HG02970 (cell line): ENCODE measurements around the gene RGS16.
A peak's percentile ranks its signal among the peaks of the same experiment; 100 is the strongest.

Source experiments
- ATAC-seq: cut with Tn5 transposase; IDR thresholded peaks from one replicate; pipeline ENCODE4 v1.9.1; 2021; ENCODE audit warnings: mild to moderate bottlenecking, moderate library complexity, moderate number of reproducible peaks; ENCODE audit not compliant: unreplicated experiment, low FRiP score

Gene RGS16

DNA sequence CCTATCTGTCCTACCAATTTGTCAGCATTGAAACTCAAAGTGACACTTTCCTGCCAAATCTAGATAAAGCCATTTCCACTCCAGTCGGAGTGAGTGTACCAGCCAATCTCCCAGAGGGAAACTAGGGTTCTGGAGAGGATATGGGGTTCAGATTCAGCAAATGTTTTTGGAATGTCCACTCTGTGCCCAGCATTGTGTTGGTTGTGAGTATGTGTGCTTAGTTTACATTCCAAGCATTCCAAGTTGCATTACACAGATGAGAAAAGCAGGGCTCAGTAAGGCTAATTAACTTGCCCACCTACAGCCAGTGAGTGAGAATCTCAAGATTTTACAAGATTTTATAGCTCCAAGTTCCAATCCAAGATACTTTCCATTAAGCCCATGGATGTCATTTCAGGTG is 26.4 kb upstream of the RGS16 start:
- no peak for ATAC-seq

- no peak for ATAC-seq
These were observed 25.4 kb upstream of the RGS16 start for GRCh38 chr1:182629499-182630096.

DNA sequence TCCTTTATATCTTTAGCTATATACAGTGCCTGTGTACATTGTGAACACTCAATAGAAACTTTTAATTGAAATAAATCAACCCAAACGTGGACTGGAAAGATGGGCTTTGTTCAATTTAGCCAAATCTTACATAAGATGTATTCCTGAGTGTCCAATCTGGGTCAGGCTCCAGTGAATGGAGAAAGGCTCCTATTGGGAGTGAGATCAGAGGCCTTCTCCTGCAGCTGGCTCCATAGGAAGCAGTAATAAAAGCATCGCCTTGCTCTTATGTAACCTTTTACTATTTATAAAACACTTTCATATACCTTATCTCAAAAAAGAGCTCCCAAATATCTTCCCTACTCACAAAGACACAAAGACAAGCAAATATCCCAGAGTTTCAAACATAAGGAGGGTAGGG is 24.9 kb upstream of the RGS16 start:
- no peak for ATAC-seq

- ATAC-seq, result no peak
These were observed 24.5 kb upstream of the RGS16 start for GRCh38 chr1:182628657-182629056.

GRCh38 chr1:182627622-182628021 is 23.4 kb upstream of the RGS16 start:
- no peak for ATAC-seq

GRCh38 chr1:182626527-182626926 is 22.3 kb upstream of the RGS16 start:
- ATAC-seq, result no peak

GRCh38 chr1:182625719-182626504 is 21.7 kb upstream of the RGS16 start:
- ATAC-seq, result no peak

DNA sequence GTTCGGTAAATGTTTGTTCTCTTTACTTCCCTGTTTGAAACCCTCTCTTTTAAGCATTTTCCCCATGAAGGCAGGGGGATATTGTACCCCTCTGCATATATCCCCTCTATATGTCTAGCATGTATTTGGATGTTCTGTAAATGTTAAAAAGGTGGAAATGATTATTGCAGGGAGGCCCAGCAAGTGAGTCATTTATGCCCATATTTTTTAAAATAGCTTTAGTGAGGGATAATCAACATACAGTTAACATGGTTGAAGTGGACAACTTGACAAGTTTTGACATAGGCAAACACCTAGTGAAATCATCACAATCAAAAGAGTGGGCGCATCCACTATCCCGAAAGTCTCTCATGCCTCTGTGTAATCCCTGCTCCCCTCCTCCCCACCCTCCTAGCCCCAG is 20.8 kb upstream of the RGS16 start:
- no peak for ATAC-seq

- no peak for ATAC-seq
These were observed 20.4 kb upstream of the RGS16 start for GRCh38 chr1:182624577-182624976.

GRCh38 chr1:182622901-182623528 is 18.8 kb upstream of the RGS16 start:
- peak; percentile 58 for ATAC-seq

DNA sequence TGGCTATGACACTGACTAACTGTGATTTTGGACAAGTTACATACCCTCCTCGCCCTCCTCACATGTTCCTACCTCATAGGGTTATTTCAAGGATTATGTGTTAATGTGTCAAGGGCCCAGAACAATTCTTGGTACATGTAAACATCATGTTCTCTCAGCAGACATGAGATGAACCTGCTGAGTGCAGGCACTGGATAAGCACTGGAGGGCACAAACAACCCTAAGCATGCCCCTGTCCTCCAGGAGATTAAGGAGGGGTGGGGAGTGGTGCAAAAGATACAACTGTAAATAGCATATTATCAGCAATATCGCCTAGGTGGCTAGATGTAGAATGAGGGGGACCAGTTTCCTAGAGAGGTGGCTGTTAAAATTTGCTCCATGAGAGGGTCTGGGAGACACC is 17.7 kb upstream of the RGS16 start:
- ATAC-seq, result no peak

DNA sequence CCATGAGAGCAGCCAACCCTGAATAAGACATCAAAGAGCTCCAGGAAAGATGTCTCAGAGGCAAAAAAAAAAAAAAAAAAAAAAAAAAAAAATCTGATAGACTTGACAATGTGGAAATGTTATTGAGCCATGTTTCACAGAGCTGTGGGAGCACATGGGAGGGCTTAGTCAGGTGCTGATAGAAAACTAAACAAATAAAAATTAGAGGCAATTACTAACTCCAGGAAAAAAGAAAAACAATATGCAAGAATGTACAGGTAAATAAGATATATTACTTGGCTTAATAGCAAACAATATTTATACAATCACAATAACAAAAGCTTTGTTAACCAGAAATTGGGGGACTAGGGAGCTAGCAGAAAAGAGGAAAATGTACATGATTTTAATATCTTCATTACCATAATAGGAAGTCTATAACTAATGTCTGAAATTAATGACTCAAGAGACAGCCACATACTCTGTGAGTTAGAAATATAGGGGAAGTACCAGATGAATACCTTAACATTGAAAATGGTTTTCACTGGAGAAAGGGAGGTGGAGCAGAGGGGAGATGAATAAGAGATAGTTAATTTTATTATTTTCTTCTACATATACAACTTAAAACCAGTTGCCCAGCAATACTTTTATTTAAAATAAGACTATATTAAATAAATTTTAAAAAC is 16.9 kb upstream of the RGS16 start:
- no peak for ATAC-seq

DNA sequence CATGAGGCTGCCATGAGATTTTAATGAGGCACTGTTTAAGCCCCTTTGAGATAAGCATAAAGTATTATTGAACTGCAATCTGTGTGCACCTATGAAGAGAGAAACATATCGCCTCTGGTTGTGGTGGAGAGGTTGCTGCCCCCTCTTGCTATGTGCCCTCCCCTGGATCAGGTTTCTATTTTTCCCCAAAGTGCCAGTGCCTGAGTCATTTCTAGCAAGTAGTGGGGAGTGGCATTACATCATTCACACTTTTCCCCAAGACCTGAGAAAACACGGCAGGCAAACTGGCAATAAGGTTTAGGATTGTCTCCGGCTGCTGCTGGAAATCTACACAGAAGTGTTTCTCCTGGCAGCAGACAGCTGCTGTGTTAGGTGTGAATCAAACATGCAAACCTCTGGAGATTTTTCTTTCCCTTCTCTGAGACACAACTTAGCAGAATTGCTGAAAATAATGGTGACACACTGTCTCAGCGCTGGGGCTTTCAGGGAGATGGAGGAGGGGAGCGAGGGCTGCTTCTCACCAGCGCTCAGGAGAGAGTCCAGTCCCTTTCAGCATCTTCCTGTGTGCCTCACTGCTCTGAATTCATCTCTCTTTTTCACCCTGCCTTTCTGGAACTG is 13.7 kb upstream of the RGS16 start:
- no peak for ATAC-seq

DNA sequence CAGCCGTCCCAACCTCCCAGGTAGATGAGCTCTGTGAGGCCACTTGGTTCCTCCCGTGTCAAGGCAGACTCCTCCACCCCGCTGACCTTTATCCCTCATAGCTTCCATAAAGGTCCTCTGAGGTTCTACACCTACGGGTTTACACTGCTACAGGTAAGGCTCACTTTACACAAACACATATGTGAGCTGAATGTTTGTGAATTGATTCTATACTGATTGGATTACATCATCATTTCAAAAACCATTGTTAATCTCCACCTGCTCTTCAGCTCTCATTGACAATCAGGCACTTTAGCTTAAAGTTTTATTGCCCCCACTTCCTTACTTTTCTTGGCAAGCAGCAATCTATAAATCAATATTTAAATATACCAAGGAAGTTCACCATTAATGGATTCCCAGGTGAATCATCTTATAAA is 12.8 kb upstream of the RGS16 start:
- no peak for ATAC-seq

- peak; percentile 46 for ATAC-seq
These were observed 12.2 kb upstream of the RGS16 start for GRCh38 chr1:182616130-182617013.

DNA sequence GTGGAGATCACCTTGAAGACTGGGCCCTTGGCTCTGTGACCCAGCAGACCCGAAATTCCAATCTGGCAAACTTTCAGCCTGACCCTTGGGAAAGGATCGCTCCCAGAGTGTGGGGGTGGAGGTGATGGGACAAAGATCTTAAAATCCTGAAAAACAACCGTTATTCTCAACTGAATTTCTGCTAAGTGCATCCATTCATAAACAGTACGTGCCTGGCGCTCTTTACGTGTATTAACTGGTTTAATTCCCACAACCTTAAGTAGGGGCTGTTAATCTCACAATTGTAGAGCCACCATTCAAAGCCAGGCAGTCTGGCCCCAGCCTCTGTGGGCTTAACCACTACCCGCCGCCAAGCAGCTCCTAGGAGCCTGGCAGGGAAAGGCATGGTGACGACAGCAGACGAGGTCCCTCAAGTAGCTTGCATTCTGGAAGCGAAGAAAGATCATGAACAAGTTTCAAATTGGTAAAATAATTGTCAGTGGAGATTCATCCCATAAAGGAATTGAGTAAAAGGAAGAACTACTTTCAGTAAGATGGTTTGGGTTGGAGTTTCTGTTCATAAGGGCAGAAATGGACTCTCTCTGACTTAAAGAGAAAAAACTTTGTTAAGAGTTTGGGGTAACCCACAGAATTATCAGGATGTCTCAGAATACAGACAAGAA is 11.4 kb upstream of the RGS16 start:
- ATAC-seq, result peak; percentile 15

DNA sequence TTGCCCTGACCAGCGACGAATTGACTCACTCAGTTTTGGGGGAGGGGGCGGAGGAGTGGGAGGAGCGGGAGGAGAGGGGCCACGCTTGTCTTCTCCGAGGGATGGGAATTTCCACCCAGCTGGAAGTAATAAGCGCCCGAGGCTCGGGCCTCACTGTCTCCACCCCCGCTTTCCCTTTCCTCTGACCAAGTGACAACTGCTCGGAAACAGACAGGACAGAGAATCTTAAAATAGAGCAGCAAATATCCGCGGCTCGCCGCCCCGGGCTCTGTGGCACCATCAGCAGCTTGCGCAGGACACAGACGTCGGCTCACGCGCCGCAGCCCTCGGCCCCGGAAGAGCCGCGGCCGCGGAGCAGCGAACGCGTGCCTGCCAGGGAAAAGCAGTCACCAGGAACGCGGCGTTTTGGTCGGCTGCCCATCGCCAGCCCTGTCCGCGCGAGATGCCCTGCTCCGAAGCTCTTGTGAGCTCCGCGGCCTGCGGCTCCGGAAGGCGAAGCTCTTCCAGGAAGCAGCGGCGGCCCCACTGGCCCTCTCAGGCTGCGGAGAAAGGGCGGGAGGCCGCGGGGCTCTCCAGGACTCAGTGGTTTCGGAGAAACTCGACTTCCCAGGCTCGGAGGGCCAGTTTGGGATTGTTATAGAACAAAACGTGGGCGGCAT is 10.7 kb upstream of the RGS16 start:
- ATAC-seq, result peak; percentile 36

GRCh38 chr1:182611787-182612186 is 7.6 kb upstream of the RGS16 start:
- no peak for ATAC-seq

DNA sequence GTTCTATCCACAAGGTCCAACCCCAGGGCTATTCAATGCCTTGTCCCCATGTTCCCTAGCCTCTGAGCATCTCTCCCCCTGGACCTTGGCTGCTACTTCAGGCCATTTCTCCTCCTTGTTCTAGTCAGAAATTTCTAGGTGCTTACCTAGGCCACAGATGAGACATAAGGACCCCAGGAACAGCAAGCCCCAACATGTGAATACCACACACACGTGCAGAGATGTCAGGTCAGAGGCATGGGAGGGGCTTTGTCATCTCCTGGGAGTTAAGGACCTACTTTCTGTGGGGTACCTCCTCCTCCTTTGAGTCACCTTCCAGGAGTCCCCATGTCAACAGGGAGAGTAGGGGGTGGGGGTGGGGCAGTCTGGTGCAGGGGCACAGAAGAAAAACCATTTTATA is 7.1 kb upstream of the RGS16 start:
- no peak for ATAC-seq
